SU-DHL-6 (cell line): ENCODE data around the gene RASA3.

Experiments used
- CTCF ChIP-seq: fragments of 200-600 bp; sonication (generic); IDR thresholded peaks from one replicate; pipeline ENCODE4 v1.5.1; 2017; ENCODE audit warnings: antibody characterized with exemption, mild to moderate bottlenecking, low read length, moderate library complexity; ENCODE audit not compliant: insufficient read depth, poor library complexity, severe bottlenecking
- EZH2phosphoT487 ChIP-seq: fragments of 200-600 bp; sonication (generic), shearing (Covaris generic); conservative IDR thresholded peaks from 2 replicates; pipeline ENCODE4 v1.6.1; 2018; ENCODE audit warnings: mild to moderate bottlenecking, antibody characterized with exemption, low read length, moderate library complexity, mixed read lengths

- no peak for TF ChIP-seq CTCF
- TF ChIP-seq EZH2phosphoT487: no peak
Observed at GRCh38 chr13:114011226-114011625, 121.2 kb downstream of the RASA3 start.
